GM18873 (cell line): Measurements from ENCODE around the gene ST6GAL1.

Experiments
- ATAC-seq: cut with Tn5 transposase; IDR thresholded peaks from one replicate; pipeline ENCODE4 v1.9.1; 2021; ENCODE audit warnings: mild to moderate bottlenecking, moderate library complexity, moderate number of reproducible peaks; ENCODE audit not compliant: unreplicated experiment, low FRiP score

ST6GAL1 gene

DNA sequence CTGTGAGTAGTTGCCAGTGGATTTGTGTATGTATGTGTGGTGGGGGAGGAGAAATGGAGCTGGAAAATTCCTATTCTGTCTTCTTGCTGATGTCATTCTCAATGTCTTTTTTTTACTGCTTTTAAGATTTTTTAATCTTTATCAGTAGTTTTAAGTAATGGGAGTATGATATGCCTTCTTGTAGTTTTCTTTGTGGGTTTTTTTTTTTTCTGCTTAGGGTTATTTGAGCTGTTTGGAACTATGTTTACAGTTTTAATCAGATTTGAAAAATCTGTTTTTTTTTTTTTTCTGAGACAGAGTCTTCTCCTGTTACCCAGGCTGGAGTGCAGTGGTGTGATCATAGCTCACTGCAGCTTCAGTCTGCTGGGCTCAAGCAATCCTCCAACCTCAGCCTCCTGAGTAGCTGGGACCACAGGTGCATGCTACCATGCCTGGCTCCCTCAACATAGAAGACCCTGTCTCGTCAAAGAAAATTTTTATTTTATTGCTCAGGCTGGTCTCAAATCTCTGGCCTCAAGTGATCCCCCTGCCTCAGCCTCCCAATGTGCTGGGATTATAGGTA is 171.8 kb downstream of the ST6GAL1 start:
- ATAC-seq: no peak

DNA sequence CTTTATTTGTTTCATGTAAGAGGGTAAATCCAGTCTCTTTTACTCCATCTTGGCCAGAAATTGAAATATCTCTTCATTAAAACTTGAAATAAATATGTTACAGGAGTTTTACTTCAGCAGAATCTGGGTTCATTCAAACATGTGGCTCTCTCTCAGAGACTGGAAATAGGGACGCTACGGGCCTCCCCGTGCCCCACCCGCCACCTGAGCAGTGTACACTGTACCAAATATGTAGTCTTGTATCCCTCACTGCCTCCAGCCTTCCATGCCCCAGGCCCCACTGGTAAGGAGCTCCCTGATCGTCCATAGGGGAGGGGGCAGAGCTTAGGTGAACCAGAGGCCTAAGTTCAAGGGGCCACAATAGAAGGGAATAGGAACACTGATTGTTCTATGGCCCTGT is 172.9 kb downstream of the ST6GAL1 start:
- no peak for ATAC-seq

DNA sequence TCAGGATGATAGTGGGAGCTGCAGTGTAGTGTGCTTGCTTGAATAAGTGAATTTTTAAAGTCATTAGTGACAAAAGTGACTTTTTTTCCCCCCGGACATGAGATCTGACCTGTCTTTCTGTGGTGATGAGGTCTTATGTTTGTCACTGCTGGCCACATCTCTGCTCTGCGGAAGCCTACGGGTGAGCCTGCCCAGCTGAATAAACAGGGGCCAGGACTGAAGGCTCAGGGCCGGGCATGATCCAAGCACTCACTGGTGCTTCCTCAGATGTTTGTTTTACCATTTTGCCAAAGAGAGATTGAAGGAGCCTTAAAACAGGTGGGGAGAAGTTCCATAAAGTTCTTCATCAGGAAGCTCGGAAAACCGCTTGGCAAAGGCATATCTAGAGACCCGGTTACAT is 174.0 kb downstream of the ST6GAL1 start:
- no peak for ATAC-seq

DNA sequence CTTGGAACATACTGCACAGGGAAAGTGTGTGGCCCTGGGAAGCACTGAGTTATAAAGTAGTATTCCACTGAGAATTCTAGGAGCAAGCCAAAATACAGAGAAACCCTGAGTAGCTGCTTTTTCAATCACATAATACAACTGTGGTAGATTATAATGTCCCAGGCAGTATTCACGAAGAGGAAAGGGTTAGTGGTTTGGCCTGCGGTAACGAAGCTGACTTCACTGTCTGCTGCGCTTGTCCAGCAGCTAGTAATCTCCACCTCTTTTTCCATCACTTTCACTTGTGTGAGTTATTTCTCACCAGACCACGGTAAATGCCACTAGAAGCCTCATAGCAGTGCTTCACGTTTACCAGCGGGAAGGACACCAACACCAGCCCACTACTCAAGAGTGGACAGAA is 174.6 kb downstream of the ST6GAL1 start:
- ATAC-seq: no peak

DNA sequence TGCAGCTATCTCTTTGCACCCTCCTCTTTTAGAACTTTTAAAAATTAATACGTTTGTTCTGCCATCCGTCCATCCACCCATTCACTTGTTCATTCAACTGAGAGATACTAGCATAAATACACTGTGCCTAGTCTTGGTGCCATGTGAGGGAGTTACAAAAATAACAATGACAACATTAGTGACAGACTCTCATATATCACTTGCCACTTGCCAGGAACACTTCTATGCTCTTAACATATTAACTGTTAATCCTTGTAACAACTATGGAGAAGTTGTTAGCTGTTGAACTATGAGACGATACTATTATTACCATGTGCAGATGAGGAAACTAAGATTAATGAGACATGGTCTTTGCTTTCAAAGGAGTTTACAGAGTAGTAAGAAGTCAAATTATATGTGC is 175.4 kb downstream of the ST6GAL1 start:
- ATAC-seq: no peak

DNA sequence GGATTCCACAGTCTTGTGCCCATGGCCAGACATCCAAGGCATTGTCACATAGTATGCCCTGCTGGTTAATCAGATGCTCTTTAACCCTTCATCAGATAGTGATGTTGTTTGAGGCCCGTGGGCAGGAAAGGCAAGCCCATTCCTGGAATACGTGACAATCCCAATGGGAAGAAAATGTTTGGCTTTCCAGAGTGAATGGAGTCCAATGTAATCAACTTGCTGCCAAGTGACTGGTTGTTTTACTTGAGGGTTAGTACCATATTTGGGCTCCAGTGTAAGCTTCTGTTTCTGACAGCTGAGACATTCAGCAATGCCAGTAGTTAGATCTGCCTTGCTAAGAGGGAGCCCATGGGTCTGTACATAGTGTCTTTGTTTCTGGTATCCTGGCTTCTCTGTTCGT is 177.7 kb downstream of the ST6GAL1 start:
- ATAC-seq: no peak

DNA sequence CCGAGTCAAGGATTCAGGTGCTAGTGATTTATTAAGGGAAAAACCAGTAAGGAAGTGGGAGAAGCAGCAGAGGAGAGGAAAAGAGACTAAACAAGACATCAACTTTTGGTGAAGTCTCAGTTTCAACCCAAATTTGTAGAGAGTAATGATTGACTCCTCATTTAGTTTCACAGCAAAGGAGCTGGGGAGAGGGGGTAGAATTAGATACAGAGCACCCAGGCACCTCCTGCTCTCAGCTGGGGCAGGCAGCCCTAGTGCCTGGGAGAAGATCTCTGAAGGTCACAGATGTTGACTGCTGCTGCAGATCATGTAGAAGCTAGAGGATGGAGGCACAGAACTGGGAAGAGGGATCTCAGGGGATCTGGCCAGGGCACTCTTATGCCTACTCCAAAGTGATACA is 179.8 kb downstream of the ST6GAL1 start:
- no peak for ATAC-seq

DNA sequence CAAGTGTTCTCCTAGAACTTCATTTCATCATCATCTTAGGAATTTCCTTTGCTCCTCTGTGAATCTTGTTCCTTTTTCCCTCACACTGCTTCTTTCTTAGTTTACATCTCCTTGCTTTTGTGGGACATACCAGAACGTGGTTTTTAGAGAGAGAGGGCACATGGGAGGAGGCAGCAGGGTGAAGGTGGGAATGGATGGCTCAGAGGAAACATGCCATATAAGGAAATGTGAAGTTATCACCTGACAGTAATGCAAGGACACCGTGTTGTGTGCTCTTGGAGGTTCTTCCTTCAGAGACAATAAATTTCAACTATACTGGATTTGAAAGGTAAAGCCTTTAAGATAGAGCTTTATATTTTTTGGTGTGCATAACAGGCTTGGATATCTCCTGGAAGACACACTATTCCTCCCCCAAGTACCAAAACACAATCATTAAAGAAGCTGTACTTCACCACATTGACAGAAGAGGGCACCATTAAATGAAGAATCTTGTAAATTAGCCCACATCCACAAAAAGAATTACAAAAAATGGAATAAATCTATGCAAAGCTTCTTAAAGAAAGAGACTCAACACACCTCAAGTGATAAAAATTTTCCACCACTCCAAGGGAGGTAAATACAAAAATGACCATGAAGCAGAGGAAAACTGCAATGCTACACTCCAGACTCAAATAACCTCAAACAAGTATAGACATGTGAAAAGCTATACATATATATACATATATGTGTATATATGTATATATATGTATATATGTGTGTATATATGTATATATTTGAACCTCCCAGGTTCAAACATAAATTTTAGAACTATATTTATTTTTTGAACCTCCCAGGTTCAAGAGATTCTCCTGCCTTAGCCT is 182.8 kb downstream of the ST6GAL1 start:
- ATAC-seq: no peak

DNA sequence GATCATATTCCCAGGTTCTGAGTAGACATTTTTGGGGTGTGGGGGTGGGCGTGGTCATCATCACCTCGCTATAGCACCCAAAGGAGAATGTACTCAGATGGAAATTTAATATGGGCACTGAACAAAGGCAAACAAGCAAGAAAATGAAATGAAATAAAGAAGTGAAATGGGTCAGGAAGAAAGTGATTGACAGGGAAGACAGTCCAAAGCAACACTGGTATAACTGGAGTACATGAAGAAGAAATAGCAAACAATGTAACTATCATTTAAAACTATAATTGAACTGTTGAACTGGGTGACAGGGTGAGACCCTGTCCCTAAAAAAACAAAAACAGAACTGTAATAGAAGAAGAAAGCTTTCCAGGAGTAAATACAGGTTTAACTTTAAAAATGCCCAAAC is 184.2 kb downstream of the ST6GAL1 start:
- ATAC-seq: no peak

DNA sequence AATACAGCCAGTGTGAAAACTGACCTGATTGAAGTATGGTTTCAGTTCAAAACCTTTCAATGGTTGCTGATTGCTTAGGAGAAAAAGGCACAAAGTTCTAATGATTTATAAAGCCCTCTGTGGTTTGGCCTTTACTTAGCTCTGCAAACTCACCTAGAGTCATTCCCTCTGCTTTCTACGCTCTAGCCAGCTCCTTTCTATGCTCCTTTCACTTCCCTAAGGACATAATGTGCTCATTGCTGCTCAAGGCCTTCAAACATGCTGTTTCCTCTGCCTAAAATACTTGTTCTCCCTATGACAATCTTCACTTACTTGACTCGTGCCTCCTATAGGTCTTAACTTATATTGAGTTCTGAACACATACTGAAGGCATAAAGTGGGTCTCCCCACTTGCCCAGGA is 190.0 kb downstream of the ST6GAL1 start:
- no peak for ATAC-seq

DNA sequence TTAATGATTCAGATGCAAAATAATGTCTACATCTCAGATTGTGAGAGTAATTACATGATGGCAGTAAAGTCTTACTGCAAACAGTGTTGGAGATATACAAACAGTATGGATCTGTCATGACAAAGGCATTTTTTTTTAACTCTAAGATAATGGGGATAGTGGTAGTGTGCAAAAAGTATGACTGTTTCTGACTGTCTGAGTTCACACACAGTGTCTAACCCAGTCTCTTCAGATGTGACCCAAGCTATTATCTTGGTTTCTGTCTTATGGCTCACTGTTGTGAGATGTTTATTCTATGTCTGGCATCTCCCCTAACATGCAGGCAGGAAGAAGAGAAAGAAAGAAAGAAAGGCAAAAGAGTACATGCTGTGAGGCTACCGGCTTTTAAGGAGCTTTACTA is 191.9 kb downstream of the ST6GAL1 start:
- no peak for ATAC-seq

DNA sequence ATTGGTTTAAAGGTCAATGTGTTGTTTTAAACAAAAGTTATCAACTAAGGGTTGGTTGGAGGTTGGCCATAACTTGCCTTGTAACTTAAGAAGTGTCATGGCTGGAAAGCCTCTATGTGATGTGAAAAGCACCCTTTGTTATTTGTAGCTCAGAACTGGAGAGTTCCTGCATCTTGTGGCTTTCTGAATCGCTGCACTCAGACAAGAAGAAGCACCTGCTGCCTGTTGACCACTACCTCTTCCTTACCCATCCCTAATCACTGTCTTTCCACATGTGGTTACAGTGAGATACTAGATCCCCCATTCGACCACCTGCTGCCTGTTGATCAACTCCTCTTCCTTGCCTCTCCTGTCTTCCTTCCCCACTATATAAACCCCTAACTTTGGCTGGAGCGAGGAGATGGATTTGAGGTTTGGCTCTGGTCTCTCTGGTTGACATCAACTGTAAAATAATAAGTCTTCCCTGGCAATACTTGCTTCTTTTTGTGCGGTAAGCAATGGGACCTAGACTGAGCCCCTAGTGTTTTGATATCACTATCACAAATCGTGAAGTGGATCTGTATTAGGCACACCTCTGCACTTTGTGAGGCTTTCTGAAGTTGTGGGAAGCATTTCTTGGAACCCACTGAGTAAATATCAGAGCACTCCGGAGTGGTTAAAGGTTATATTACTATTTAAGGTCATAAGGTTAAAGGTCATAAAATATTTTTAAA is 195.1 kb downstream of the ST6GAL1 start:
- peak; percentile 62 for ATAC-seq
